Ovary (tissue), 9 donors: ENCODE measurements around the gene SLC12A9. TPM values are rescaled to one million over a fixed set of nuclear protein-coding genes. Genes with fewer than 3 reads are reported as not detected.

ENCODE experiments used
- DNase-seq, 5 donors: peaks; one replicate each; pipeline ENCODE4 v3.0.0-alpha.2; 2019 to 2020
- H3K27ac ChIP-seq, 2 donors: fragments of 200-600 bp; one replicate each; pipeline versions ENCODE4 v1.5.1 to v1.8.0; 2019 to 2022
- H3K27me3 ChIP-seq: fragments of 200-600 bp; one replicate; pipeline ENCODE4 v1.8.0; 2022
- H3K36me3 ChIP-seq: fragments of 200-600 bp; sonication (generic); one replicate; pipeline ENCODE4 v1.5.1; 2019
- H3K4me1 ChIP-seq: one replicate; pipeline ENCODE4 v1.8.1; 2013; ENCODE audit warnings: mild to moderate bottlenecking, moderate library complexity; ENCODE audit not compliant: insufficient read depth
- H3K4me3 ChIP-seq: fragments of 200-600 bp; sonication (generic); one replicate; pipeline ENCODE4 v1.5.1; 2017
- H3K9me3 ChIP-seq, 2 donors: fragments of 200-600 bp in 1 of 2; sonication (generic) in 1 of 2; one replicate each; pipeline versions ENCODE4 v1.5.1 to v1.8.1; 2013 to 2019; ENCODE audit warnings: mild to moderate bottlenecking in 1 of 2, moderate library complexity in 1 of 2
- EP300 ChIP-seq: sonication (generic); formaldehyde crosslinking; IDR thresholded peaks from one replicate; pipeline ENCODE4 v1.6.1; 2017; ENCODE audit warnings: antibody characterized with exemption
- POLR2A ChIP-seq: fragments of 450-650 bp; IDR thresholded peaks from one replicate; pipeline ENCODE4 v1.6.1; 2017; ENCODE audit warnings: antibody characterized with exemption, mild to moderate bottlenecking, moderate library complexity
- WGBS, 3 donors: extraction: QIAGEN DNeasy Blood & Tissue Kit in 1 of 3; methylation state at CpG; one replicate each; pipeline versions ENCODE4 v1.1.5 to v1.1.7; 2013 to 2017; 5-methylcytosine and 5-hydroxymethylcytosine counted together
- intact Hi-C, 4 donors: fragments of 100-400 bp; cut with DNase I; formaldehyde crosslinking; loops; one replicate each; pipeline versions ENCODE4 v1.11.0 to v1.15.1; 2022 to 2023
- polyA plus RNA-seq, 2 donors: library from polyadenylated mRNA; stranded (reverse); fragments of 200-250 nt in 1 of 2; fragments of 350-450 nt in 1 of 2; fragmentation: Illumina TruSeq in 1 of 2; extraction: RNeasy Lipid Tissue Mini Kit (QIAGEN cat#74804) in 1 of 2; gene quantifications; one replicate each; pipeline ENCODE4 v1.2.3, GENCODE V29; 2013 to 2014
- total RNA-seq, 7 donors: library from RNA; depleted of rRNA in 2 of 7; stranded (reverse); fragments of >200 nt in 2 of 7; fragmentation: NEBNext Ultra II Directional in 3 of 7; extraction: Animal tissue kit (Norgen Biotek cat#: 25700) in 3 of 7; gene quantifications; one replicate each; pipeline versions ENCODE4 v1.1.0 to v1.2.4, GENCODE V29; 2016 to 2023
- TF ChIP-seq, protein P1 (sequence below), 3 donors: fragments of 450-650 bp in 2 of 3; fragments of 200-600 bp in 1 of 3; IDR thresholded peaks; one replicate each; pipeline versions ENCODE4 v1.5.1 to v1.8.0; 2016 to 2022; ENCODE audit warnings: antibody characterized with exemption in 3 of 3, mild to moderate bottlenecking in 1 of 3
- donor health status: DM: no; HTN: no; CAD: no; lungs with moderate emphysema.
- donor health status: DM: no; HTN: no; CAD: no.
- donor health status: Bipolar disorder and iron deficiency.
- donor health status: DM: yes; HTN: yes; CAD: no.
- donor health status: DM: no; HTN: no; CAD: no.
- donor health status: DM: yes; HTN: yes; CAD: no.

Gene SLC12A9
- total and polyA plus RNA-seq, 9 donors = 4.7 to 31.8 (median 25.2) TPM

DNA sequence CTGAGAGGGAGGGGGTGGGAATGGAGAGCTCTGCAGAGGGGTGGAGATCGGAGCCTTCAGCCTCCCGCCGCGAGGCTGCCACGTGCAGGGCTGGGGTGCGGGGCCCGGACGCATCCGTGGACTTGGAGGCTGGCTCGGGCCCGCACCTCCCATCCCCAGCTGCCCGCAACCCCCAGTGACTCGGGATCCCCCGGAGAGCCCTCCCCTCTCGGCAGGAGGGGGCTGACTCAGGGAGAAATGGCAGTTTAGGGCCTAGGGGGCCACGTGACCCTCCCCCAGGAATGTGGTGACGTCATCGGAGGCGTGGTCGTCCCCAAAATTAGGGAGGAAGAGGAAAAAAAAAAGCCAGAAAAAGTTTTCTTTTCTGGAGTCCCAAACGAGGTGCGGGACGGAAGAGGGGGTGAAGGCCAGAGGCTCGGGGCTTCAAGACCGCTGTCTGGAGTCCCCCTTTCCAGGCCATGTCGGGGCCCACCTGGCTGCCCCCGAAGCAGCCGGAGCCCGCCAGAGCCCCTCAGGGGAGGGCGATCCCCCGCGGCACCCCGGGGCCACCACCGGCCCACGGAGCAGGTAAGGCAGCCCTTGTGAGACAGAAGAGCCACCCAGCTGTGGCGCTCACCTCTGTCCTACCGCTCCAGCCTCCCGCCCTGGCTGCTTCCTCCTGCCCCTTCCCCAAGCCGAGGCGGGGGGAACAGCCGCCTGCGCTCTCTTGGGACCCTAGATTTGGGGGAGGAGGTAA is 14.7 kb downstream of the SLC12A9 start, which contains the start of gene TRIP6:
Gene TRIP6 (plus strand): TSS at position 348 of the 736 bp plus-strand sequence. CDS start 111 bp downstream, at position 459.
- Histone ChIP-seq H3K27me3 (no peaks in the 10 kb centered on the region), H3K9me3 (no peaks in the 10 kb centered on the region), H3K36me3 (no peaks in the 10 kb centered on the region), H3K4me3 (peak within 1 kb of the TSS; percentile 99), H3K4me1 (peaks cover 10% of the 10 kb centered on the region), H3K27ac (peak within 1 kb of the TSS; percentile 88 to 96)
- no peak for TF ChIP-seq EP300
- peak; percentile 37 for TF ChIP-seq POLR2A
- TF ChIP-seq, protein P1, sequence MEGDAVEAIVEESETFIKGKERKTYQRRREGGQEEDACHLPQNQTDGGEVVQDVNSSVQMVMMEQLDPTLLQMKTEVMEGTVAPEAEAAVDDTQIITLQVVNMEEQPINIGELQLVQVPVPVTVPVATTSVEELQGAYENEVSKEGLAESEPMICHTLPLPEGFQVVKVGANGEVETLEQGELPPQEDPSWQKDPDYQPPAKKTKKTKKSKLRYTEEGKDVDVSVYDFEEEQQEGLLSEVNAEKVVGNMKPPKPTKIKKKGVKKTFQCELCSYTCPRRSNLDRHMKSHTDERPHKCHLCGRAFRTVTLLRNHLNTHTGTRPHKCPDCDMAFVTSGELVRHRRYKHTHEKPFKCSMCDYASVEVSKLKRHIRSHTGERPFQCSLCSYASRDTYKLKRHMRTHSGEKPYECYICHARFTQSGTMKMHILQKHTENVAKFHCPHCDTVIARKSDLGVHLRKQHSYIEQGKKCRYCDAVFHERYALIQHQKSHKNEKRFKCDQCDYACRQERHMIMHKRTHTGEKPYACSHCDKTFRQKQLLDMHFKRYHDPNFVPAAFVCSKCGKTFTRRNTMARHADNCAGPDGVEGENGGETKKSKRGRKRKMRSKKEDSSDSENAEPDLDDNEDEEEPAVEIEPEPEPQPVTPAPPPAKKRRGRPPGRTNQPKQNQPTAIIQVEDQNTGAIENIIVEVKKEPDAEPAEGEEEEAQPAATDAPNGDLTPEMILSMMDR (IDR thresholded peaks at IDR 0.05) = peak in 1 of 3 donors; percentile 25
- 1 to 2% (median 1%) methylated on average over 42 of the region's 42 CpGs for WGBS, 3 donors
- DNase-seq = peak; percentile 97 to 99 (median 98)
- intact Hi-C loops = loop anchor here in 3 of 4 donors (10.0 kb wide), 2 partner anchors 162 to 392 kb away; partner anchors contain the start of genes TSC22D4 (in 2 of the 3) and POP7 (in 1 of the 3)

GRCh38 chr7:100867776-100868485 is 15.4 kb downstream of the SLC12A9 start:
- WGBS, 3 donors = 2 to 4% (median 4%) methylated on average over 24 to 27 of the region's 27 CpGs
- no peak for TF ChIP-seq POLR2A
- TF ChIP-seq, protein P1 (IDR thresholded peaks at IDR 0.05) = peak in 2 of 3 donors; percentile 4 to 8
- peak overlapping the region; percentile 88 to 96 for H3K27ac ChIP-seq
- intact Hi-C loops = loop anchor here in 3 of 4 donors (10.0 kb wide), 2 partner anchors 163 to 393 kb away; partner anchors contain the start of genes TSC22D4 (in 2 of the 3) and POP7 (in 1 of the 3)
- peak overlapping the region; percentile 99 for H3K4me3 ChIP-seq
- H3K36me3 ChIP-seq = no peaks in the 10 kb centered on the region
- DNase-seq = peak in 1 of 5 donors; percentile 51
- no peaks in the 10 kb centered on the region for H3K27me3 ChIP-seq
- no peaks in the 10 kb centered on the region for H3K9me3 ChIP-seq
- peaks cover 10% of the 10 kb centered on the region for H3K4me1 ChIP-seq

GRCh38 chr7:100873599-100874299 is 21.2 kb downstream of the SLC12A9 start:
- WGBS, 3 donors = 84 to 89% (median 85%) methylated on average over 10 of the region's 10 CpGs

More at GRCh38 chr7:100873599-100874299, 21.2 kb downstream of the SLC12A9 start:
- Histone ChIP-seq H3K36me3 (no peaks in the 10 kb centered on the region), H3K27ac (peak overlapping the region in 1 of 2 donors; percentile 90), H3K4me3 (peak overlapping the region; percentile 88), H3K27me3 (no peaks in the 10 kb centered on the region), H3K4me1 (peaks cover 6% of the 10 kb centered on the region), H3K9me3 (no peaks in the 10 kb centered on the region)
- intact Hi-C loops = loop anchor here in 1 of 4 donors (10.0 kb wide), 1 partner anchor 371 kb away; the partner anchor contains the start of gene FIS1
- TF ChIP-seq, protein P1 (IDR thresholded peaks at IDR 0.05) = no peak
- TF ChIP-seq EP300 (no peak), POLR2A (no peak)
- DNase-seq = no peak
